NCI-H187 treated with DMSO at 0.1 percent for 48 hours (cell line): ENCODE measurements around the gene SCN4B.
"Not testable (repeated sequence)": the region's sequence is repeated elsewhere in the genome, so short reads cannot be mapped to it uniquely, and the experiment has no call there.

Source experiments
- DNase-seq: peaks from one replicate; lab custom pipeline; 2025; lab: John Stamatoyannopoulos, UW

SCN4B gene

DNA sequence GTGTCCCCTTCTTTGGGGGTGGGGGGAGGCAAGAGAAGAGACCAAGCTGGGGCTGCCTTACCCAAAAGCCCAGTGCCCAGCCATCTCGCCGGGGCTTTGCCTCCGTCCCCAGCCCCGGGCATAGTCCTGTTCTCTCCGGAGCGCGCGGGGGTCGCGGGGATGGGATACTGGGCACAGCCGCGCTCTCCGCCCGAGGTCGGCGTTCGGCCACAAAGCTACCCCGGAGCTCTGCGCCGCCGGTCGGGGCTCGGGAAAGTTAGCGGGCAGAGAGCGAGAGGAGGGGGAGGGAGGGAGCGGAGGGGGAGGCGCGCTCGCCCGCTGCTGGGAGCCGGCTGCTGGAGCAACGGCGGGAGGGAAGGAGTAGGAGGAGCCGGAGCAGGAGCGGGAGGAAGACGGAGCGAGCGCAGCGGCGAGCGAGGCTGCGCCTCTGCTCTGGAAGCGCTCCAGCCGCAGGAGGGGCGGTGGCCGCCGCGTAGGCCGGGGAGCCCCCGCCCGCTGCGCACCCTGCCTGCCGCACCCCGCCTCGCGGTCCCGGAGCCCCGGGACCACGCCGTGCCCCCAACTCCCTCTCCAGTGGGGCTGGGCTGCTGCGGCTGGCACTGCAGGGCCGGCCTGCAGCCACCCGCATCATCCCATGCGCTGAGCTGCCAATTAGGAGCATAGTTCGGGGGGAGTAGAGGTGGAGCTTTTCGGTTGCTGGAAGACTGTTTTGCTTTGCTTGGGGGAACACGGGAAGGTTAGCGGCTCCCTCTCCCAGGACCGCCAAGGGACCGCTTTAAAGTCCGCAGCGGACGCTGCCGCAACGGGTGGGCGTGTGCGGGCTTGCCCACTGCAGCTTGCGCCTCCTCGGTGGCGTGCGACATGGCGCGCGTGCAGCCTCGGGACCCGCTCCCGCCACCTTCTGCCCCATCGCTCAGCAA is at the start of gene SCN4B:
Gene SCN4B, minus strand, starts transcription at position 272 of the 920 bp plus-strand sequence. Its CDS starts 150 bp downstream, at position 122.
- peak; percentile 25 for DNase-seq

GRCh38 chr11:118201966-118202365 is 49.3 kb upstream of the SCN4B start:
- DNase-seq: no peak

- no peak for DNase-seq
Measured at GRCh38 chr11:118200901-118201680, 48.5 kb upstream of the SCN4B start.

DNA sequence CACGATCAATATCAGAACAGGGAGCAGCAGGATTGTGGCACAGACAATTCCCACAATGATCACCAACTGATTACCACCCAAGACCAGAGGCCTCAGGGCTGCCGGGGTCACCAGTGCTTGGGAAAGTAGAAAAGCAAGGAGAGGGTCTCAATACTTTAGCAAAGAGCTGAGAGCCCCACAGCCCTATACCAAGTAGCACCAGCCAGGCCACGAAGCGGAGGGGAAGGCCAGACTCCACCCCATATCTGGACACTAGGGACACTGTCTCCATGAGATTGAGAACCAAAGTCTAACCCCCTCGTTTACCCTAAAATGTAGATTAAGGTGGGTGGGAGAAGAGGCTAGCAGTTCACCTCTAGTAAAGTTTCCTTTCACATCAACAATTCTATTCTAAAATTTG is 47.9 kb upstream of the SCN4B start:
- no peak for DNase-seq

DNA sequence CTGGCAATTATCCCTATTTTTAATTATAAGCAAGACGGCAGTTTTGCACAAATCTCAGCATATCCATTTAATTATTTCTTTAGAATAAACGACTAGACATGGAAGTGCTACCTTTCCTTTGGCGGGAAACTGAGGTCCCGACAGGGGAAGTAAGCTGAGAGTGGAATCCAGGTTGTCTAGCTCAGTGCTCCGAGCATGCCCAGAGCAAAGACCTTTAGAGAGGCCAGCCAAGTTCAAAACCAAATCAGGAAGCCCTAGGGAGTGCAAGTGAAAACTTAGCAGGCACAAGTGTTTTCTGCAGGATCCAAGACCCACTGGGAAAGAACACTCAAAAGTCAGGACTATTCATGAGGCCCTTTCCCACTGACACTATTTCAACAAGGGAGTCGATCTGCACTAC is 46.5 kb upstream of the SCN4B start:
- no peak for DNase-seq

DNA sequence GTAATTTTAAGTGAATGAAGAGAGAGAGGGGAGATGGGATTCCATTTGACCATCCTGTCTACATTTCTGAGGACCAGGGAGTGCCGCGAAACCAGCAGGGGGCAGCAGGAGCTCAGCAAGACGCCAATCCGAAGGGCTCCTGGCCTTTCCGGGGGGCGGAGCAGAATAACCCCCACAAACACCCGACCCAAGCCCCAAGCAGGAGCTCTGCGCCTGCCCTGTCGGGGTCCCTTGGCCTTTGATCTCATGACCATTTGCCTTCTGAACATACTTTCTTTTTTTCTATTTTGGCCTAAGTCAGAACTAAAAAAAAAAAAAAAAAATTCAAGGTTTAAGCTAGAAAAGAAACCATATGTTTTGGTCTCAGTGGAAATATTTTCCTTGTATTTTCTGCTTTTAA is 45.7 kb upstream of the SCN4B start:
- no peak for DNase-seq

DNA sequence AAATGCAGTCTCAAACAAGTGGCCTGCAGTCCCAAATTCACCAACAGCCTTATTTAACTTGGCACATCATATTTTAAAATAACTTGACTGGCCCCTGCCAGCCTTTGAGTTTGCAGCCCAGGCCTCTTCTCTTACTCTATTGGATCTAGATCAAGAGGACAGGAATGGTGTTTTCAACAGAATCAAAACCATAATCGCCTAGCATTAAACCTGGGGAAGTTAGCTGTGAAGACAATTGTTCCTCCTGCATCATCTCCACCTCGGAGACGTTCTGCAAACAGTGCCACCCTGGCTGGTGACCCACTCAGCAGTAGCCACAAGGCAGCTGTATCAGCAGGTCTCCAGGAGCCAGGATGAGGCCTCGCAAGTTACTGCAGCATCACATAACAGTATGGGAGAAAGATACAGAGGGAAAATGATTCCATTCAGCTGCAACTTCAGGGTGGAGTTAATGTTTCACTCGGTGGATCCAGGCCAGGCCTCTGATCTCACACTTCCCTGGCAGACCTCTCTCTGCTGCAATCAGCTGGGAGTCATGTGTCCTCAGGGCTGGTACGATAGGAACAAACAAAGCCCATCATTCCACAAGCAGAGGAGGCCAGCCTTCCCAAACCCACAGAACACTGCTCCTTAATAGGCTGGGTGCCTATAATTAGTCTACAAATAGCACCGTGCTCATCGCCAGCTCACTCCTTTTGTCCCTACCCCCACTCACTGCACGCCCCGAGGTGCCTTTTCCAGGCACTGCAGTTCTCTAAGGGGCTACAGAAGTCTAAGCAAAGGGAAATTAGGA is 42.4 kb upstream of the SCN4B start:
- DNase-seq: no peak

- DNase-seq: no peak
Measured at GRCh38 chr11:118193910-118194566, 41.4 kb upstream of the SCN4B start.

DNA sequence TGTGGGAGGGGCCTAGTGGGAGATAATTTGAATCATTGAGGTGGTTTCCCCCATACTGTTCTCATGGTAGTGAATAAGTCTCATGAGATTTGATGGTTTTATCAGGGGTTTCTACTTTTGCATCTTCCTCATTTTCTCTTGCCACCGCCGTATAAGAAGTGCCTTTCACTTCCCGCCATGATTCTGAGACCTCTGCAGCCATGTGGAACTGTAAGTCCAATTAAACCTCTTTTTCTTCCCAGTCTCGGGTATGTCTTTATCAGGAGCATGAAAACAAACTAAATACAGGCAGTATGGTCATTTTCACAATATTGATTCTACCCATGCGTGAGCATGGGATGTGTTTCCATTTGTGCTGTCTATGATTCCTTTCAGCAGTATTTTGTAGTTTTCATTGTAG is 40.2 kb upstream of the SCN4B start:
- DNase-seq: not testable (repeated sequence)

GRCh38 chr11:118190942-118191506 is 38.4 kb upstream of the SCN4B start:
- not testable (repeated sequence) for DNase-seq

DNA sequence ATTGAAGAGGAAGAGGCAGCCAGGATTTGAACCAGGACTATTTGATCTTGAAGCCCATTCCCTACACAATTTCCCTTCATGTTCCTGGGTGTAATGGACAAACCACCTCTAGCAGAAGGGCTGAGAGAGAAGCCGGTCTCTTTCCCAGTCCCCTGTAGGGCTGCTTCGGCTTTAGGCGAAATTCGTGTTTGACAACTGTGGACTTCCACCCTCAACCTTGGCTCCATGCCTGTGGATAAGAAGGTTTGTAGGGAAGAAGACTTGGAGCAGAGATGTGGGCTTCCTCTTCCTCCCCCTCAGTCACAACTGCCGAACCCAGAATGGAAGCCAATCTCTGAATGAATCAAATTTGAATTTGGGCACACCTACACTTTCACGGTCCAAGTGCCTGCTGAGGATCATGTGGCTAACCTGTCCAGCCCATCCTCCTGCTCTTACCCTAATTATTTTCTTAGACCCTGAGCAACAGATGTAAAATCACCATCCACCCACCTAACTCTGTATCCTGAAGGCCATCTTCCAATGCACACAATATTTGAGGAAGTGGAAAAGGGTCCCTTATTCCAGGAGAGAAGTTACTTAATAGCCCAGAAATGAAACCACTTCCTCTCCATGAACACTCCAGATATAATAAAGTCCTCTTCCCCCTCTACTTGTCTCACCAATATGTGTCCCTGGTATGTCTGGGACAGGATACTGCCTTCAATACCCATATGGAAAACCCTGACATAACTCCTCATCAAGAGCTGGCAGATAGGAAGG is 33.9 kb upstream of the SCN4B start:
- no peak for DNase-seq

DNA sequence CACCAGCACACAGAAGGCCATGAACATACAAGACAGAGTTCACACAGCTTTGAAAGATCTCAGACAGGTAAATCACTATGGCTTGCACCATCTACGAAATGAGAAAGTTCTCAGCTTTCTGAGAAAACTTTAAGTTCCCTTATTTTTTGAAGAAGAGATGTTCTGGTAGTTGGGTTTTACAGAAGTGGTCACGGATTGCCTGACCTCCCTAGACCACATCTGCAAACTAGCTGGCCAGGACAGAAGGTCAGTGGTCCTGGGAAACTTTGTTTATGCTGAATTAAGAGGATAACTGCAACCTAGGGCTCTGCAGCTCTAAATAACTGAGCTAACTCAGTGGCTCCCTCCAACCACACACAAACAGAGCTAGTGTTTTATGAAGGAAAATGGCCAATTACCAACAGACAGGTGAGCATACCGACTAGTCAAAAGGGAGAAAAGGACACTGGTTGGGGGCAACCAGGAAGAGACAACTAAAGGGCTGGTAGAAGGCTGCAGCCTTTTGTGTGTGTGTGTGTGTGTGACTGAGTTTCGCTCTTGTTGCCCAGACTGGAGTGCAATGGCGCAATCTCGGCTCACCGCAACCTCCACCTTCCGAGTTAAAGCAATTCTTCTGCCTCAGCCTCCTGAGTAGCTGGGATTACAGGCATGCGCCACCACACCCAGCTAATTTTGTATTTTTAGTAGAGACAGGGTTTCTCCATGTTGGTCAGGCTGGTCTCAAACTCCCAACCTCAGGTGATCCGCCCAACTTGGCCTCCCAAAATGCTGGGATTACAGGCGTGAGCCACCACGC is 32.4 kb upstream of the SCN4B start:
- no peak for DNase-seq

GRCh38 chr11:118183691-118184090 is 31.1 kb upstream of the SCN4B start:
- DNase-seq: not testable (repeated sequence)

DNA sequence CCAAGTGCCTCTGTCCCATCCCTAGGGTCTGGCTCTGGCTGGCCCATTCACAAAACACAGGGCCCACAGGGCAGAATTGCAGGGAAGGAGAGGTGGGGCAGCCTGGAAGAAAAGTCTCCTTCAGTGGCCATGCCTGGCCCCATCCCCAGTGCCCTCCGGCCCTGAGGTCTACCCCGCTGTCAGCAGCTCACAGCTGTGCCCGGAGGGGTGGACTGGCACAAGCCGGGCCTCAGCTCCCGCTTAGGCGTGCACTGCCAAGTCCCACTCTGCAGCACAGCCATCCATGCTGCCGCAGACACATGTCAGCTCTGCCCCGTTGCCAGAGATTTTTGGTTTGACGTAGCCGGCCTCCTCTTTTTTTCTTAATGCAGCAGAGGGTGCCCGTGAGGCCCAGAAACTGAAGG is 27.7 kb upstream of the SCN4B start:
- DNase-seq: no peak

GRCh38 chr11:118176778-118177134 is 24.1 kb upstream of the SCN4B start:
- DNase-seq: no peak

- DNase-seq: no peak
Measured at GRCh38 chr11:118175993-118176777, 23.6 kb upstream of the SCN4B start, which contains the start of gene SCN2B. SCN2B (minus strand) TSS chr11:118176639; CDS start chr11:118176431, 208 bp downstream.

- no peak for DNase-seq
Measured at GRCh38 chr11:118175031-118175992, 22.7 kb upstream of the SCN4B start.
